Heart right ventricle (tissue), 16 donors: ENCODE data around the gene MVD. TPM values are rescaled to one million over a fixed set of nuclear protein-coding genes. Genes with fewer than 3 reads are reported as not detected.
A peak's percentile ranks its signal among the peaks of the same experiment; 100 is the strongest.

Source experiments
- ATAC-seq, 8 donors: fragments of 200-7000 bp; cut with Tn5 transposase; one replicate each; pipeline ENCODE4 v1.9.1; 2020; ENCODE audit warnings: mild to moderate bottlenecking in 8 of 8, moderate library complexity in 8 of 8, moderate number of reproducible peaks in 1 of 8
- DNase-seq, 2 donors: peaks; one replicate each; pipeline ENCODE4 v3.0.0-alpha.2; 2020
- H3K27ac ChIP-seq, 10 donors: fragments of 200-600 bp; sonication (generic) in 2 of 10; one replicate each; pipeline versions ENCODE4 v1.5.0 to v1.8.0; 2020 to 2022; ENCODE audit warnings: mild to moderate bottlenecking in 3 of 10
- H3K27me3 ChIP-seq, 7 donors: fragments of 200-600 bp; one replicate each; pipeline ENCODE4 v1.8.0; 2021 to 2022; ENCODE audit warnings: mild to moderate bottlenecking in 2 of 7
- H3K36me3 ChIP-seq, 9 donors: fragments of 200-600 bp; sonication (generic) in 1 of 9; one replicate each; pipeline versions ENCODE4 v1.5.0 to v1.8.0; 2020 to 2022; ENCODE audit warnings: mild to moderate bottlenecking in 2 of 9
- H3K4me1 ChIP-seq, 9 donors: fragments of 200-600 bp; sonication (generic) in 1 of 9; one replicate each; pipeline versions ENCODE4 v1.5.0 to v1.8.0; 2020 to 2022; ENCODE audit warnings: mild to moderate bottlenecking in 4 of 9
- H3K4me3 ChIP-seq, 10 donors: fragments of 200-600 bp; sonication (generic) in 2 of 10; one replicate each; pipeline versions ENCODE4 v1.5.0 to v1.8.0; 2020 to 2022; ENCODE audit warnings: mild to moderate bottlenecking in 7 of 10, moderate library complexity in 2 of 10
- H3K9me3 ChIP-seq, 11 donors: fragments of 200-600 bp in 10 of 11; sonication (generic) in 2 of 11; one replicate each; pipeline versions ENCODE4 v1.5.0 to v1.8.0; 2013 to 2022; ENCODE audit warnings: mild to moderate bottlenecking in 2 of 11, control low read depth in 1 of 11, moderate library complexity in 1 of 11
- WGBS, 2 donors: extraction: QIAGEN DNeasy Blood & Tissue Kit; methylation state at CpG; one replicate each; pipeline ENCODE4 v1.1.7; 2013; ENCODE audit warnings: inconsistent platforms in 1 of 2; 5-methylcytosine and 5-hydroxymethylcytosine counted together
- intact Hi-C, 10 donors: fragments of 100-400 bp; cut with DNase I; formaldehyde crosslinking; loops; one replicate each; pipeline versions ENCODE4 v1.11.1 to v1.14.2; 2022
- polyA plus RNA-seq, 2 donors: library from polyadenylated mRNA; stranded (reverse); fragments of 200-250 nt; gene quantifications; one replicate each; pipeline ENCODE4 v1.2.3, GENCODE V29; 2013
- total RNA-seq, 10 donors: library from RNA; stranded (reverse); fragmentation: NEBNext Ultra II Directional in 3 of 10; extraction: Animal tissue kit (Norgen Biotek cat#: 25700) in 3 of 10; gene quantifications; one replicate each; pipeline versions ENCODE4 v1.2.1 to v1.2.4, GENCODE V29; 2021 to 2023
- TF ChIP-seq, protein P1 (sequence below), 9 donors: fragments of 200-600 bp; sonication (generic) in 2 of 9; IDR thresholded peaks; one replicate each; pipeline versions ENCODE4 v1.5.0 to v1.8.0; 2021 to 2022; ENCODE audit warnings: antibody characterized with exemption in 9 of 9, mild to moderate bottlenecking in 5 of 9, moderate library complexity in 1 of 9
- donor health status: Arrhythmogenic right ventricular cardiomyopathy.
- donor health status: ischemic (EF 13 %, LVEDD 7.1; RV severe dilation, severe dysfunction).
- donor health status: healthy with polysubstance abuse.
- donor health status: DM: no; HTN: yes; CAD: no.
- donor health status: DM: no; HTN: no; CAD: no.
- donor health status: ischemic (EF 25% LVEDD 6.9; RV normal size, moderate dysfunction).
- donor health status: ischemic (EF 25% LVEDD 5.7; RV mildly dilated, moderate dysfunction).
- donor health status: healthy.
- donor health status: DM: yes; HTN: yes; CAD: no.
- donor health status: Ischemic cardiomyopathy.
- donor health status: ischemic (EF 35%, LVEDD 5.7; RV mildly dilated, moderate dysfunction).
- donor health status: nonischemic (EF 11% LVEDD 7.7; RV severe dilation, severe dysfunction).
- donor health status: DM: yes; HTN: yes; CAD: no.
- donor health status: PGD.
- donor health status: ischemic (EF 29% LVEDD 5.4; RV normal size, mild dysfunction).
- donor health status: nonischemic (EF 23%, LVEDD 6.1; RV moderate dilation, normal function).

Gene MVD
- total and polyA plus RNA-seq, 12 donors = 15.5 to 36.3 (median 22.2) TPM

- H3K4me3 ChIP-seq = peak overlapping the region in 1 of 10 donors; percentile 86
- TF ChIP-seq, protein P1, sequence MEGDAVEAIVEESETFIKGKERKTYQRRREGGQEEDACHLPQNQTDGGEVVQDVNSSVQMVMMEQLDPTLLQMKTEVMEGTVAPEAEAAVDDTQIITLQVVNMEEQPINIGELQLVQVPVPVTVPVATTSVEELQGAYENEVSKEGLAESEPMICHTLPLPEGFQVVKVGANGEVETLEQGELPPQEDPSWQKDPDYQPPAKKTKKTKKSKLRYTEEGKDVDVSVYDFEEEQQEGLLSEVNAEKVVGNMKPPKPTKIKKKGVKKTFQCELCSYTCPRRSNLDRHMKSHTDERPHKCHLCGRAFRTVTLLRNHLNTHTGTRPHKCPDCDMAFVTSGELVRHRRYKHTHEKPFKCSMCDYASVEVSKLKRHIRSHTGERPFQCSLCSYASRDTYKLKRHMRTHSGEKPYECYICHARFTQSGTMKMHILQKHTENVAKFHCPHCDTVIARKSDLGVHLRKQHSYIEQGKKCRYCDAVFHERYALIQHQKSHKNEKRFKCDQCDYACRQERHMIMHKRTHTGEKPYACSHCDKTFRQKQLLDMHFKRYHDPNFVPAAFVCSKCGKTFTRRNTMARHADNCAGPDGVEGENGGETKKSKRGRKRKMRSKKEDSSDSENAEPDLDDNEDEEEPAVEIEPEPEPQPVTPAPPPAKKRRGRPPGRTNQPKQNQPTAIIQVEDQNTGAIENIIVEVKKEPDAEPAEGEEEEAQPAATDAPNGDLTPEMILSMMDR (IDR thresholded peaks at IDR 0.05) = no peak
- H3K27ac ChIP-seq = no peak overlapping the region
- peaks cover 0 to 4% (median 0%) of the 10 kb centered on the region in 9 donors for H3K36me3 ChIP-seq
- peaks cover 6 to 60% (median 21%) of the 10 kb centered on the region in 9 donors for H3K4me1 ChIP-seq
- WGBS, 2 donors = 68 to 74% methylated on average over 15 of the region's 15 CpGs
- ATAC-seq = no peak
- no peak for DNase-seq
- intact Hi-C loops = no loop called here
- H3K9me3 ChIP-seq = no peaks in the 10 kb centered on the region
- peaks cover 0 to 75% (median 35%) of the 10 kb centered on the region in 7 donors for H3K27me3 ChIP-seq
Measured at GRCh38 chr16:88684569-88685155, 21.8 kb upstream of the MVD start.

DNA sequence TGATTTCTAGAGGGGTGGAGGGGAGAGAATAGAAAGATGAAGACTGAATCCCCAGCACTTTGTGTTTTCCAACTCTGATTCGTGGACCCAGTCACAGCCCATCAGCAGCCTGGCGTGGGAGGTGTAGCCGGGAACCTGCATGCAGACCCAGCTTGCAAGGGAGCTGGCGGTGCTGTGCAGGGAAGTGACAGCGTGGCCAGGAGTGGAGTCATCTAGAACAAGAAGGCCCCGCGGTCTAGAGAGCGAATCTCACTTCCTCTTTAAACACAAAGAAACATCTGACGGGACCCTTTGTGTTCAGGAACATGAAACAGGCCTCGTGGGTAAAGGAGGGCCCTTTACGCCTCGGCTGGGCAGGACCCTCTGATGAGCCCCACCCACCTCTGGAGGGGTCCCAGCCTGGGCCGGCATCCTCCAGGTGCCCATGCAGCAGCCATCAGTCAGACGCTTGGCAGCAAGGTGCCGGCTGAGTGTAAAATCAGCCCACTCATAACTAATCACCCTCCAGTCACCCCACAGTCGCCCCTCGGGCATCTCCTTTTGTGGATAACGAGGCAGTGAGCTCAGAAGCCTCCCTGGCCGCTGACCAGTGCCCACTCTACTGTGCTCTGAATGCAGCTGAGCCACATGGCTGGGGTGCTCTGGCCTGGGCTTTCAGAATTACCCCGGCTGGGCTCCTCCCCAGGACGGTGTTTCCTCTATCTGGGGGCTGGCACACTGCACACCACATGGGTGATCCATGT lies 19.0 kb upstream of the MVD start:
- peaks cover 0 to 63% (median 18%) of the 10 kb centered on the region in 7 donors for H3K27me3 ChIP-seq
- TF ChIP-seq, protein P1 (IDR thresholded peaks at IDR 0.05) = no peak
- H3K4me1 ChIP-seq = peaks cover 4 to 55% (median 19%) of the 10 kb centered on the region in 9 donors
- H3K36me3 ChIP-seq = peaks cover 0 to 23% (median 0%) of the 10 kb centered on the region in 9 donors
- ATAC-seq = peak in 5 of 8 donors; percentile 4 to 47 (median 25)
- no peaks in the 10 kb centered on the region for H3K9me3 ChIP-seq
- peak overlapping the region in 1 of 10 donors; percentile 1 for H3K4me3 ChIP-seq
- WGBS, 2 donors = 40 to 55% methylated on average over 21 of the region's 21 CpGs
- intact Hi-C loops = no loop called here
- peak in 1 of 2 donors; percentile 26 for DNase-seq
- H3K27ac ChIP-seq = peak overlapping the region in 1 of 10 donors; percentile 84

DNA sequence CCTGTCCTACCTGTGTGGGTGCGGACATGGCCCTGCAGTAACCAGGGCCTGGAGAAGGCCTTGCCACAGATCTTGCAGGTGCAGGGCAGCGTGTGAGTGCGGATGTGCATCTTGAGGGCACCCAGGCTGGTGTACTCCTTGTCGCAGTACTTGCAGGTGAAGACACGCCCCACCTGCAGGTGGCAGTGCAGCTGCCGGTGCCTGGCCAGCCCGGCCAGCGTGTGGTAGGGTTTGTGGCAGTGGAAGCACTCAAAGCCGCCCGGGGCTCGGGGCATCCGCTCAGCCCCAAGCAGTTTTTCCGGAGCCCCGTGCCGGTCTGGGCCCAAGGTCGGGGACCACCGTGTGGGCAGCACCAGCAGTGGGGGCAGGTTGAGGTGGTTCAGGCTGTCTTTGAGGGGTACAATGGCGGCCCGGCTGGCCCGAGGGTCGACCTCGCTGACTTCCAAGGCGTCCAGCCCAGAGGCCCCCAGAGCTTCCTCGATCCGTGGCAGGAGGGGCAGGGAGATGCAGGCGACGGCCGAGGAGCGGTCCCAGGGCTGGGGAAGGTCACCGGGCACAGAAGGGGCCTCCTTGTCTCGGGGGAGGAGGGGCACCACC lies 18.3 kb upstream of the MVD start:
- ATAC-seq = no peak
- Histone ChIP-seq H3K9me3 (no peaks in the 10 kb centered on the region), H3K4me1 (peaks cover 0 to 48% (median 12%) of the 10 kb centered on the region in 9 donors), H3K27ac (peak overlapping the region in 1 of 10 donors; percentile 84), H3K4me3 (no peak overlapping the region), H3K36me3 (peaks cover 0 to 28% (median 0%) of the 10 kb centered on the region in 9 donors), H3K27me3 (peaks cover 0 to 60% (median 15%) of the 10 kb centered on the region in 7 donors)
- TF ChIP-seq, protein P1 (IDR thresholded peaks at IDR 0.05) = peak in 4 of 9 donors; percentile 3 to 33 (median 16)
- no peak for DNase-seq
- intact Hi-C loops = no loop called here
- WGBS, 2 donors = 60 to 69% methylated on average over 28 to 31 of the region's 31 CpGs

DNA sequence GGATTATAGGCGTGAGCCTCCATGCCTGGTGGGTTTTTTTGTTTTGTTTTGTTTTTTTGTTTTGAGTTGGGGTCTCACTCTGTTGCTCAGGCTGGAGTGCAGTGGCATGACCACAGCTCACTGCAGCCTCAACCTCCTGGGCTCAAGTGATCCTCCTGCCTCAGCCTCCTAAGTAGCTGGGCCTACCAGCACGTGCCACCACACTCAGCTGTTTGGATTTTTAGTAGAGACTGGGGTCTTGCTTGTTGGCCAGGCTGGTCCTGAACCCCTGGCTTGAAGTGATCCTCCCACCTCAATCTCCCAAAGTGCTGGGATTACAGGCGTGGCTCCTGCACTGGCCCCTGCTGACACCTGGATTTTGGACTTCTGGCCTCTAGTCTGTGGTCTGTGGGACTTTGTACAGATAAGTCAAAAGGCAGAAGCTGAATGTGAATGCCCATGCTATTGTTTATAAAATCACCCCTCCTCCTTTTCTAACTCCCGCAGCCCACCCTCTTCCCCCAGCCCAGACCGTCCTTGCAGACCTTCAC lies 17.7 kb upstream of the MVD start:
- intact Hi-C loops = no loop called here
- 82 to 92% methylated on average over 5 of the region's 5 CpGs for WGBS, 2 donors
- Histone ChIP-seq H3K27ac (no peak overlapping the region), H3K4me3 (no peak overlapping the region), H3K27me3 (peaks cover 0 to 54% (median 10%) of the 10 kb centered on the region in 7 donors), H3K36me3 (peaks cover 0 to 30% (median 0%) of the 10 kb centered on the region in 9 donors), H3K9me3 (no peaks in the 10 kb centered on the region), H3K4me1 (peaks cover 0 to 43% (median 6%) of the 10 kb centered on the region in 9 donors)
- DNase-seq (no peak), ATAC-seq (no peak)
- TF ChIP-seq, protein P1 (IDR thresholded peaks at IDR 0.05) = no peak
